GM21447 (cell line): Measurements from ENCODE around the gene GOSR2.
A peak's percentile ranks its signal among the peaks of the same experiment; 100 is the strongest.

Experiments used
- ATAC-seq: cut with Tn5 transposase; IDR thresholded peaks from one replicate; pipeline ENCODE4 v1.9.1; 2021; ENCODE audit not compliant: unreplicated experiment

GOSR2 gene

DNA sequence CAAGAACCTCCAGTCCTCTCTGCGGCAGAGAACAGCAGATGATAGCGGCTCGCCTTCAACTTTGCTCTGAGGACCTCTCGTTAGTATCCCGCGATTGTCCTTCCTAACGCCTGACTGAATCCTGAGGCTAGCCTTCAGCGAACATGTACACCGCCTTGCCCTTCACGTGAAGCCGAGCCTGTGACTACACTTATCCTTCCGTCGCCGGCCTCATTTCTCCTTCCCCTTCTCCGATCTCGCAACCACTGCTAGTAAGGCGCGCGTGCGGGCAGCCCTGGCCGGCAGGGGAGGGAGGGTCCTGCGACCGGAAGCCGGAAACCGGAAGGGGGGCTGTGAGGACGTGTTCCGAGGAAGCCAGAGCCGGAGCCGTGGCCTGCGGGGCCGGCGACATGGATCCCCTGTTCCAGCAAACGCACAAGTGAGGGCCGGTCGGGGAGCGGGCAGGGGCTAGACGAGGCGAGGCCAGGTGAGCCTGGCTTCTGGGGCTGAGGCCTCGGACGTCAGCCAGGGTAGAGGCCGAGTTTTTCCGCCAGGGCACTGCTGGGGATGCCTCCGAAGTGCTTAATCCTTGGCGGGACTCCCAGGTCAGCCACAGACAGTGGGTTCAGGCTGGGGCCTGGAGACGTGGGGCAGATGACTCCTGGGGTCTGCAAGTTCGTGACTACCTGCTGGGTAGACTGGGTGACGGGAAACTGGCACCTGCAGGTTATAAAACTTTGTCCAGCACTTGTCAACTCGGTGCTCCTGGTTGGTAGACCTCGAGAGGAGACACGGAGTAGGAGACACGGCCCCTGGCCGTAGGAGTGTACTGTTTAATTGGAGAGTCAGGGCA, at the start of gene GOSR2:
GOSR2 (plus strand) TSS at position 357 of the 832 bp plus-strand sequence; CDS start at position 390, 33 bp downstream.
- ATAC-seq, result peak; percentile 79

DNA sequence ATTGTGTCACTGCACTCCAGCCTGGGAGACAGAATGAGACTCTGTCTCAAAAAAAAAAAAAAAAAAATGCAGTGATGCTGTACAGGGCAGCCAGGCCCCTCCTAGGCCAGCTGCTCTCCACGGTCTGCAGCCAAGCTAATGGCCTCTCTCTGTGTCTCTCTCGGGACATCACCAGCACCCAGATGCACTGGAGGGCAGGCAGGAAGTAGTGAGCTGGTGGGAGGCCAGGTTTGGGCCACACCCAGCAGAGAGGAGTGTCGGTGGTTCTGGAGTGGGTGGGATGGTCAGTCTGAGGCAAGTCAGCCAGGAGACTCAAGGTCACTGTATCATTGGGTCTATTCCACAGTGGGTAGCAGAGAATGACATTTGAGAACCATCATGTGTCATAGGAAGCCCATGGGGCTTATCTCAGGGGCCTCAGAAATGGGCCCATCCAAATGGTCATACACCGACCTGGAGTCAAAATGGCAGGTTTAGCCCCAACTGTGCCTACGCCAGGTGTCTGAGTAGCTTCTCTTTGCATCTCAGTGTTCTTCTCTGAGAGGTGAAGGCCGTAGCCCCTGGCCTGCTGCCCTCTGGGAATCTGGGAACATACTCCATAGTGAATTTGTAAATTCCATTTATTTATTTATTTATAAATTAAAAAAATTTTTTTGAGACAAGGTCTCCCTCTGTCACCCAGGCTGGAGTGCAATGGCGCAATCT, 48.9 kb upstream of the GOSR2 start:
- ATAC-seq, result no peak

DNA sequence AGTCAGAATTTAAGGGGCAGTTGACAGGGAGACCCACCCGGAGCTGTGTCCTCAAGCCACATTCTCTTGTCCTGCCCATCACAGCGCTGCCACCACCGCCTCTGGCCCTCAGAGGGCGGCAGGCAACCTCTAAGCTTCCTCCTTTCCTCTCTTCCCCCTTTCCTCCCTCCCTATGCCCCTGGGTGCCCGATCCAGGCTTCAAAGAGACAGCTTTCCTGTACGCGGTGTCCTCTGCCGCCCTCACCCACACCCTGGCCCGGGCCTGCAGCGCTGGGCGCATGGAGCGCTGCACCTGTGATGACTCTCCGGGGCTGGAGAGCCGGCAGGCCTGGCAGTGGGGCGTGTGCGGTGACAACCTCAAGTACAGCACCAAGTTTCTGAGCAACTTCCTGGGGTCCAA, 48.1 kb upstream of the GOSR2 start:
- no peak for ATAC-seq

DNA sequence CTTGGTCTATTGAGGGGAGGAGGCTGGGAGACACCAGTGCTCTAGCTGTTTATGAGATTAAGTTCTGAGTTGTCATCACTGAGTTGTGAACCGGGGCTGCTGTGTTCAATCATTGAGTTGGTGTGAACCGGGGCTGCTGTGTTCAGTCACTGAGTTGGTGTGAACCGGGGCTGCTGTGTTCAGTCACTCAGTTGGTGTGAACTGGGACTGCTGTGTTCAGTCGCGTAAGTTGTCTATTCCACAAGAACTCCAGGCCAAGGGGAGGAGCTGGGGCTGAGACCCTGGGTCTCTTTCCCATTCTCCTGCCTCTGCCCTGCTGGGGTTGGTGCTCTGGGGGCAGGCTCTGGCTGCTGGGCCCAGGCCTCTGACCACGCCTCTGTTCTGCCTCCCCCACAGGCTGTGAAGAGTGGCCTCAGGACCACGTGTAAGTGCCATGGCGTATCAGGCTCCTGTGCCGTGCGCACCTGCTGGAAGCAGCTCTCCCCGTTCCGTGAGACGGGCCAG, 47.1 kb upstream of the GOSR2 start:
- no peak for ATAC-seq

DNA sequence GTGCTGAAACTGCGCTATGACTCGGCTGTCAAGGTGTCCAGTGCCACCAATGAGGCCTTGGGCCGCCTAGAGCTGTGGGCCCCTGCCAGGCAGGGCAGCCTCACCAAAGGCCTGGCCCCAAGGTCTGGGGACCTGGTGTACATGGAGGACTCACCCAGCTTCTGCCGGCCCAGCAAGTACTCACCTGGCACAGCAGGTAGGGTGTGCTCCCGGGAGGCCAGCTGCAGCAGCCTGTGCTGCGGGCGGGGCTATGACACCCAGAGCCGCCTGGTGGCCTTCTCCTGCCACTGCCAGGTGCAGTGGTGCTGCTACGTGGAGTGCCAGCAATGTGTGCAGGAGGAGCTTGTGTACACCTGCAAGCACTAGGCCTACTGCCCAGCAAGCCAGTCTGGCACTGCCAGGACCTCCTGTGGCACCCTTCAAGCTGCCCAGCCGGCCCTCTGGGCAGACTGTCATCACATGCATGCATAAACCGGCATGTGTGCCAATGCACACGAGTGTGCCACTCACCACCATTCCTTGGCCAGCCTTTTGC, 46.5 kb upstream of the GOSR2 start:
- ATAC-seq, result no peak

DNA sequence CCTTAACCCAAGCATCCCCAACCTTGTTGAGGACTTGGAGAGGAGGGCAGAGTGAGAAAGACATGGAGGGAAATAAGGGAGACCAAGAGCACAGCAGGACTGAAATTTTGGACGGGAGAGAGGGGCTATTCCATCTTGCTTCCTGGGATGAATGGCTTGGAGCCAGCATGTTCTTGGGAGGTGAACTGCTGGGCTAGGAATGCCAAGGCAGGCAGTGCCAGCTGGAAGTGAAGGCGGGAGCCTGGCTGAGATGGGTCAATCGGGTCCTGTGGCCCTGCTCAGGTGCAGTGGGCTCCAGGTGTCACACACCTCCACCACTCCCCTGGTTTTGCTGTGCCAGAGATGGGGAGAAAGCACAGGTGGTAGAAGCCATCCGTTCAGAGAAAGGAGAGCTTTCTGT, 46.0 kb upstream of the GOSR2 start:
- ATAC-seq, result no peak

DNA sequence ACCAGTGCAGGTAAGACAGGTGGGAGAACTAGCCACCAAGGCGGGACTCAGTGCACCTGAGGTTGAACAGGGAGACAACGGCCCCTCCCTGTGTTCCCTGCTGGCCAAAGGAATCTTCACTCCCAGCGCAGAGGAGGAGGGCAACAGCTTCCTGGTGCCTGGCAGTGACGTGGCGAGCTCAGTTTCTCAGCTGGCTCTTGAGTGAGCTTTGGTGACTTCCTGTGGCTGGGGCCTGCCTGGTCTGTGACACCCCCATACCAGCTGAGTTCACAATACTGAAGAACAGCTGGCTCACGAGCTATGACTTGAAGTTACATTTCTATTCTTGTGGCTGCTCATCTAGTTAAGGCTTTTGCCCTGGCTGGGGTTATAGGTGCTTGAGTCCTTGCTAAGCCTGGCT, 45.5 kb upstream of the GOSR2 start:
- ATAC-seq, result no peak

DNA sequence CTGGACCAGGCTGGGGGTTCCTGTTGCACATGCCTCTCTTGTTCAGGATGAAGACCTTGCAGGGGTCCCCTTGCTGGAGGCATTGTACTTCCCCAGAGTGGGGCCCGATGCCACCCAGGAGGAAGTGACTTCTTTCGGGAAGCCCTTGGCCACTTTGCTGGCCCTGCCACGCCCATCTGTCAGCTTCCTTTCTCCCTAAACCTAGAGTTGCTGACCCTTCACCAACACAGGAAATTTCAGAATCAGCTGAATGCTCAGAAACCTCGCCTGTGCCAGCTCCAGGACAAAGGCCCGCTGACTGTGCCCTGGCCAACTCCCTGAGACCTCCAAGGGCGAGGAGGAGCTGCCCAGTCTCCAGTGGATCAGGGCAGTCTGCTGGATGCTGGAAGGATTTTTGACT, 44.9 kb upstream of the GOSR2 start:
- ATAC-seq, result no peak

DNA sequence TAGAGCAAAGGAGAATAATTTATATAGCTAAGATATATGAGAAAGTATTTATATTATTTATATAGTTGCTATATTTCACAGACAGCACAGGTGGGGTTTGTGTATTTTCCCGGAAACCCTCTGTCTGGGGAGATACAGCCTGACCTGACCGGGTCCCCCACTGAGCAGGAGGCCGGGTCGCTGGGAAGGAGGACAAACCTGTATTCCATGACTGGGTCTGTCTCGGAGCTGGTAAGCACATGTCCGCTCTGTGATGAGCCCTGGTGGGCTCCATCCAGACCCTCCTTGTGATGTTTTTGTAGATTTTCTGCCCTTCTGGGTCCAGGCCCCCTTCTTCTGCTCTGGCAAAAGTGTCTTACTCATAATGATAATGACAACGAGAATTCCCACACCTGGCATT, 43.9 kb upstream of the GOSR2 start:
- no peak for ATAC-seq

DNA sequence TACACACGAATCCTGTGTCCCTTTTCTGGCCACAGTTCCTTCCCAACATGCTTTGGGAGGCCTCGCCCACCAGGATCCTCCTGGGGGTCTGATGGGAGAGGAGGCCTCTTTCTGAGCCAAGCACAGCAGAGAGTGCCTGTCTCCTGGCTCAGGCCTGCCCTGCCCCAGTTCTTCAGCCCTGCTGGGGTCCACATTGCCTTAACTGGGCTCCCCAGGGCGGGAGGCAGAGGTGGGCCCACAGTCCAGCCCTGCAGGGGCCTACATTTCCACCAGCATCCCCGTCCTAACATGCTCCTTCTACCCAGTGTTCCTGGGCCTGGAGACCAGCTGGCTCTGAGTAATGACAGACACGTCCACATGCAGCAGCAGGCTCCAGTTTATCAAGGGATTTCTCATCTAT, 41.9 kb upstream of the GOSR2 start:
- no peak for ATAC-seq

DNA sequence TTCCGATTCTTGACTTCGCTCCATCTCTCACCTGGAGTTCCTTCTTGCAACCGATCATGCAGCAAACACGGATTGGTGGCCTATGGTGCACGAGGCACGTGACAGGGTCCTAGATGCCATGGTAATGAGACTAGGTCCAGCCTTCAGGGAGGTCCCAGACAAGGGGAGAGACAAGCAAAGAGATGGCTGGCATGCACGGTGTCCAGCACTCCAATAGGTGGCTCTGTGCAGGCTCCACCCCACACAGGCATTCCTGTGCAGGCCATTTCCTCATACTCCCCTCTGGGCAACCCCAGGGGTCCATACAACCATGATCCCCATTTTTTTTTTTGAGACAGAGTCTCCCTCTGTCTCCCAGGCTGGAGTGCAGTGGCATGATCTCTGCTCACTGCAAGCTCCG, 40.3 kb upstream of the GOSR2 start:
- no peak for ATAC-seq

DNA sequence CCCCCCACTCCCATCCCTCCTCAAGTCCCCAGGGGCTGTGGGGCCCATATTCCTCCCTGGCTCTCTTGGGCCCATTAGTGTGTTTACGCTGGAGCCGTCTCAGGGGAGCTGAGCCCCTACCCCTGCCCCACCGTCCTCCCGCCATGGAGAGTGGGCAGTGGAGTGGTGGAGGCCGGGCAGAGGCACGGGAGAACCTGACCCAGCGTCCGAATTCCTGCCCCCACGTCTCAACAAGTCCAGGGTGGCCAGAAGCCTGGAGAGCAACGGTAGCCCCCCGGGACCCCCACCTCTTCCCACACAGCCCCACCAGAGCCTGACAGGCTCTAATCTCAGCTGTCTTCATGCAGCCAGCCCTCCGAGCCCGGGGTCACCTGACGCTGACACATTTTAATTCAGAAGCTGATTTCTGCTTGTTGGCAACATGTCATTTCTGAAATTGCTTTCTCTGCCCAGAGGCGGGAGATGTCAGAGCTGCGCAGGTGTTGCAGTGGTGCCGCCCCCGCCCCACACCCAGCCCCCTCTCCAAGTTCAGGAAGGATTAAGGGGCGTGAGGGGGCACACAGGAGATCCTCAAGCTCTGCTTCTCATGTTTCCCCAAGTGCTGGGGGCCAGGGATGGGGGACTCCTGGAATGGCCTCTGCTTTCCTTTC, 39.0 kb upstream of the GOSR2 start:
- no peak for ATAC-seq

DNA sequence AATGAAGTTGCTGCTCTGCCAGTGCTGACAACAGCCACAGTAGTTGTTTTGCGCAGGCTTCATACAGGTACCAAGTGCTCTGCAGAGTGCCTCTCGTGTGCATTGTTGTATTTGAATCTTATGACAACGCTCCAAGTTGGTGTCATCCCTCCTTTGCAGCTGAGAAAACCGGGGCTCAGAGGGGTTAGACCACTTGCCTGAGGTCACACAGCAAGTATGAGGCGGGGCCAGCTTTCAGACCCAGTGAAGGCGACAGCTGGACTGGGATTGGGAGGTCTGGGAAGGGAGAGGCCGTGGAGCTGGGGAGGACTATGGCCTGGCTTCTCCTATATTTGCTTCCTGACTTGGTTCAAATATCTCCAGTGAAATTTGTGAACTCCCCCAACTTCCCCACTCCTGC, 38.4 kb upstream of the GOSR2 start:
- ATAC-seq, result no peak

DNA sequence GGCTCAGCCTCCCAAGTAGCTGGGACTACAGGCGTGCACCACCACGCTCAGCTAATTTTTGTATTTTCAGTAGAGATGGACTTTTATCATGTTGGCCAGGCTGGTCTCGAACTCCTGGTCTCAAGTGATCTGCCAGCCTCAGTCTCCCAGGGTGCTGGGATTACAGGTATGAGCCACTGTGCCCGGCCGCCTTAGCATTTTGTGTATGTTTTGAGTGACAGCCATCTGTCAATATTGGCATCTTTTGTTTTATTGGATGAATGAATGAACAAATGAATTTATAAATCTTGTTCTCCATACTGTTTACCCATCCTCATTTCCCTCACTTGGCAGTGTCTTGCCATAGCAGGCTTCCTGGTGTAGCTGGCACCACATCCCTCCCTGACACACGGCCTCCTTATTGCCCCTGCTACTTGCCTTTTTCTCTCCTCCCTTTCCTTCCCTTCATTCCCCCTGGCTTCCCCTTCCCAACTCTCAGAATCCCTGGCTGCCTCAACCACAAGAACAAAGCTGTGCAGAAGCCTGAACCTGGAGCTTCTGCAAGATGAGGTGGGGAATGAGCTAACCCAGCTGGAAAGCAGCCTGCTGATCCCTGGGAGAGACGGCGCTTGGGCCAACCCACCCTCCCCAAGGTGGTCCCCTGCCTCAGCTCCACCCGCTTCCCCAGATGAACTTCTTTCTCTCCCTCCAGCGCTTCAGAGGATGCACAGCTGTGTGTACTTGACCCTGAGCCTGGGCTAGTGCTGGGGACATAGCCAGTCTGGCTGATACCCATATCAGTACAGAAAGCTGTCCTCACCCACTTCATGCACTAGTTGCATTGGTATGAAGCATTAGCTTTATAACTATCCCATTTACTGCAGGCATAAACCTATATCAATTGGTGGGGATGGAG, 37.3 kb upstream of the GOSR2 start:
- ATAC-seq, result no peak

DNA sequence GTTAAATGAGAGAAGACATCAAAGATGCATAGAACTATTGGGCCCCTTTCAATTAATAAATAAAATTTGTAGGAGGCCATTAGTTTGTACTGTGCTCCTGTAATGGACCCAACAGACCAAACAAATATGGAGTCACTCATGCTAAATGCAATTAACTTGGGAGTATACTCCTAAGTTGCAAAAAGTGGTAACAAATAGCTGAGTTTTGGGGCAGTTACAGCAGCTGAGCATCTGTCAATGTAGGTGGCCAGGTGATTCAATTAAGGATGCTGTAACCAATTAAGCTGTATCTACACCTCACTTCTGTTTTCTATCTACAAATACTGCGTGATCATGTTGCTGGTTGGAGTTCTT, 36.7 kb upstream of the GOSR2 start:
- no peak for ATAC-seq

DNA sequence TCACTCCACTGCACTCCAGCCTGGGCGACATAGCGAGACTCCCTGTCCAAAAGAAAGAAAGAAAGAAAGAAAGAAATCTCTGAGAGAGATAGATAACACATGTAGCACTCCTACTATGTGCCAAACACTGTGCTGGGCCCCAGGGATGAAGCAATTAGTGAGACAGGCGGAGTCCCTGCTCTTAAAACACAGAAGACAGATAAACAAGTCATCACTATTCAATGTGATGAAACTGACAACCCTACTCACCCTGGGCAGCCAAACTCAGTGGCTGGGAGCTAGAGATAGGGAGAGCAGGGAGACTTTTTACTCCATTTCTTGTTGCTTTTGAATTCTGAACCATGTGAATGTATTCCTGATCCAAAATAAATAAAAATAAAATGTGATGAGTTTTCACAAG, 35.2 kb upstream of the GOSR2 start:
- ATAC-seq, result no peak

DNA sequence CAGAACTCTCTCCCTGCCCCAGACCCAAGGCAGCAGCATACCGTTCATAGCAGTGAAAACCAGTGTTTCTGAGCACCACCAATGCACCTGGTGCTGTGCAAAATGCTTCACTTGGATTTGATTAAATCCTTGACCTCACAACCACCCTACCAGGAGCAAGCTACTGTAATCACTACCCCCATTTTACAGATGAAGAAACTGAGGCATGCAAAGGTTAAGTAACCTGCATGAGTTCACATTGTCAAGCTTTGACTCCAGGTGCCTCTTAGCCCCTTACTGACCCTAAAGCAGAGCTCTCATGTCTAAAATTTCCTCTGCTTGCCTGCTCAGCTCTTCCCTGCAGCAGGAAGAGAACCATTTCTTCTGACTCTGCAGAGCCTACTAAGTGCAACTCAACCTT, 34.2 kb upstream of the GOSR2 start:
- no peak for ATAC-seq

DNA sequence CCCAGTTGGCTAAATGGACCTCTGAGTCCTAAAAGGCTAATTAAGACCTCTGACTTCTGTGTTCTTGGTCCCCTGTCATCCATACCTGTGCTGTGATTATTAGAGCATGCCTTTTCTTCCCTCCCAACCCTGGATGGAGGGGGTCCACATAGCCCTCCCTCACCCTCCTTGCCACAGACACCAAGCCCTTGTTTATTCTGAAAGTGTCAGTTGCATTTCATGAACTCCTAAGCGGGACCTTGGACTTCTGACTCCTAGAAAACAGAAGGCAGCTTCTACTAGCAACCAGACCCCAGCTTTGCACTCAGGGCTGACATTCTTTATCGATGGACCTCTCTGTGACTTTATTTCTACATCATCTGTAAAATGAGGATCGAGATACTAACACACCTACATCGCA, 33.4 kb upstream of the GOSR2 start:
- no peak for ATAC-seq

DNA sequence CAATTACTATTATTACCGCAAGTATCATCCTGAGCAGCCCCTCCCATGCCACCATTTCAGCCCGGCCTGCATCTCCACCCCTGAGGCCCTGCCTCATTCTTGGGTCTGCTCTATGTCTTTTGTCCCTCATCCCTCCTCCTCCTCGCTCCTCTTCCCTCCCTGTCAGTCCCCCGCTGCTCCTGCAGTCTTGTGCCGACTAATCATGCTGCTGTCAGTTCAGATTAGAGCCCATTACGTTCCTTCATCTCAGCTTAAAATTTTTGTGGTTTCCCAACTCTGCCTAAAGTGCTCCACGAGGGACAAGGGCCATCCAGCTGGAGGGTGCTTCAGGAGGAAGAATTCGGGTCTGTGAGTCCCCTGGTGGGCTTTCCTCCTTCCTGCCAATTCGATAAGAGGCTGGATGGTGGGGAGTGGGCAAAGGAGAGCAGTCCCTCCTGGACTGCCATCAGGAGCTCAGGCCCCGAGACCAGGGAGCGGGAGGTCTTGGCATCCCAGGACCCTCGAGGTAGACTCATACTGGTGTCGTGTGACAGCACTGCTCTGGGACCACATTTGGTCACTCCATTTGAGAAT, 32.9 kb upstream of the GOSR2 start:
- no peak for ATAC-seq

DNA sequence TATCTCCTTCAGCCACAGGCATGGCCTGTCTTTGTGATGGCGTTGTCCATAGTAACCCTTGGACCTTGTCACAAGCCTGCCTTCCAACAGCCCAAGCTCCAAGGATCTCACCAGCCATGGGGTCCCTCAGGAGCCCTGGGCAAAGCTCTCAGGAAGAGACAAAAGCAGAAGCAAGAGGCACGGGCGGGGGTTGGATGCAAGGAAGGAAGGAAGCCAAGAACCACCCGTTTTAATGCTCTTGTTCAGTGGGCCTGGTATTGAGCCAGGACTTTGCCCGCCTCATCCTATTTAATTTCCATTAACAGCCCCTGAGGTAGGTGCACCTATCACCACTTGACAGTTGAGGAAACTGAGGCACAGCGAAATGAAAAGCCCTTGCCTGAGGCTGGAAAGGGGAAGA, 32.3 kb upstream of the GOSR2 start:
- no peak for ATAC-seq
